ENCODE measurements around the gene CD248. TPM values are rescaled to one million over a fixed set of nuclear protein-coding genes. Genes with fewer than 3 reads are reported as not detected.

The CD248 gene
- total and polyA plus RNA-seq, 2 experiments from 2014 or later: 2.4 to 3.8 TPM

DNA sequence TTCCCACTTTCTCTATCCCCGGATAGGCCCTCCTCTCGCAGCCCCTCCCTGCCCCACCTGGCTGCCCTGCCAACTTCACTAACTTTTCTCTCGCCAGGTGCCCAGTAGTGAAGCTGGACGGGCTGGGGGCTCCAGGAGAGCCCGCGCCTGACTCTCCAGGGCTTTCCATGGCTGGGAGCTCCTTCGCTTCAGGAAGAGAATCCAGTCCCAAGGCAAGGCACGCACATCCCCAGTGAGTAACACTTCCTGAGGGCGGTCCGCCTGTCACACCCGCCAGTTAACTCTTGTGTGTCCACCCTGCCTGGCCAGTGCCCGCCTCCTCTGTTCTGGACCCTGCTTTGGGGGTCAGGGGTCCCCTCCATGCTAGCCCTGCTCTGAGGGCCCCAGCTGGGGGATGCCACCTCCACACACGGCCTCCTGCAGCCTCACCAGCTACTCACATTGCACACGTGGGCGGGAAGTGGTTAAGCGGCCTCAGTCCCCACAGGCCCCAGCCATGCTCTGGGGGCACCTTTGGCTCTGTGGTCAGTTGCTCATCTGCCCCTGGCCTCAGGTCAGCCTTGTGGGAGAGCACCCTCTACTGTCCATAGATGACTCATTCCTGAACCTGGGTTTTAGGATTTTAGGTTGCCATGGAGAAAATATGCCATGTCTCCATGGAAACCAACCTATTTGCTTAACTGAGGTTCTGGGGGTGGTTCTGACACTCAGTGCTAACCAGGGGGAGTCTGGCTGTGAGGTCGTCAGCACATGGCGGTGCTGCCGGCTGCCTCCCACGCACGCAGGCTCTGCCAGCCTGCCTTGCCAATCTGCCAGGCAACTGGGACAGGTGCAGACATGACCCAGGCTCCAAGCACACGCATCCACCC is 19.6 kb upstream of the CD248 start, which contains the start of gene RIN1 (continued):
- TF ChIP-seq, protein P1, sequence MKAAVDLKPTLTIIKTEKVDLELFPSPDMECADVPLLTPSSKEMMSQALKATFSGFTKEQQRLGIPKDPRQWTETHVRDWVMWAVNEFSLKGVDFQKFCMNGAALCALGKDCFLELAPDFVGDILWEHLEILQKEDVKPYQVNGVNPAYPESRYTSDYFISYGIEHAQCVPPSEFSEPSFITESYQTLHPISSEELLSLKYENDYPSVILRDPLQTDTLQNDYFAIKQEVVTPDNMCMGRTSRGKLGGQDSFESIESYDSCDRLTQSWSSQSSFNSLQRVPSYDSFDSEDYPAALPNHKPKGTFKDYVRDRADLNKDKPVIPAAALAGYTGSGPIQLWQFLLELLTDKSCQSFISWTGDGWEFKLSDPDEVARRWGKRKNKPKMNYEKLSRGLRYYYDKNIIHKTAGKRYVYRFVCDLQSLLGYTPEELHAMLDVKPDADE (IDR thresholded peaks at IDR 0.05): no peak
- TF ChIP-seq EZH2 (IDR thresholded peaks at IDR 0.05; ENCODE audit: low read depth, unreplicated experiment) (no peak), POLR2AphosphoS5 (IDR thresholded peaks at IDR 0.05; ENCODE audit: low read depth) (peak; percentile 22; the same call in 1 of the 2 replicates), JUNB (IDR thresholded peaks at IDR 0.05; ENCODE audit: unreplicated experiment) (no peak), CREB1 (CRISPR knock-in tag; IDR thresholded peaks at IDR 0.05; ENCODE audit: low read depth) (no peak), STAT1 (IDR thresholded peaks at IDR 0.05; ENCODE audit: unreplicated experiment) (no peak), ZNF114 (CRISPR knock-in tag; IDR thresholded peaks at IDR 0.05) (no peak), EZH2phosphoT487 (IDR thresholded peaks at IDR 0.05; ENCODE audit: unreplicated experiment) (no peak), NANOG (IDR thresholded peaks at IDR 0.05; ENCODE audit: borderline replicate concordance) (no peak), ZNF331 (CRISPR knock-in tag; IDR thresholded peaks at IDR 0.05; ENCODE audit: low read depth) (no peak)
- TF ChIP-seq, protein P2, sequence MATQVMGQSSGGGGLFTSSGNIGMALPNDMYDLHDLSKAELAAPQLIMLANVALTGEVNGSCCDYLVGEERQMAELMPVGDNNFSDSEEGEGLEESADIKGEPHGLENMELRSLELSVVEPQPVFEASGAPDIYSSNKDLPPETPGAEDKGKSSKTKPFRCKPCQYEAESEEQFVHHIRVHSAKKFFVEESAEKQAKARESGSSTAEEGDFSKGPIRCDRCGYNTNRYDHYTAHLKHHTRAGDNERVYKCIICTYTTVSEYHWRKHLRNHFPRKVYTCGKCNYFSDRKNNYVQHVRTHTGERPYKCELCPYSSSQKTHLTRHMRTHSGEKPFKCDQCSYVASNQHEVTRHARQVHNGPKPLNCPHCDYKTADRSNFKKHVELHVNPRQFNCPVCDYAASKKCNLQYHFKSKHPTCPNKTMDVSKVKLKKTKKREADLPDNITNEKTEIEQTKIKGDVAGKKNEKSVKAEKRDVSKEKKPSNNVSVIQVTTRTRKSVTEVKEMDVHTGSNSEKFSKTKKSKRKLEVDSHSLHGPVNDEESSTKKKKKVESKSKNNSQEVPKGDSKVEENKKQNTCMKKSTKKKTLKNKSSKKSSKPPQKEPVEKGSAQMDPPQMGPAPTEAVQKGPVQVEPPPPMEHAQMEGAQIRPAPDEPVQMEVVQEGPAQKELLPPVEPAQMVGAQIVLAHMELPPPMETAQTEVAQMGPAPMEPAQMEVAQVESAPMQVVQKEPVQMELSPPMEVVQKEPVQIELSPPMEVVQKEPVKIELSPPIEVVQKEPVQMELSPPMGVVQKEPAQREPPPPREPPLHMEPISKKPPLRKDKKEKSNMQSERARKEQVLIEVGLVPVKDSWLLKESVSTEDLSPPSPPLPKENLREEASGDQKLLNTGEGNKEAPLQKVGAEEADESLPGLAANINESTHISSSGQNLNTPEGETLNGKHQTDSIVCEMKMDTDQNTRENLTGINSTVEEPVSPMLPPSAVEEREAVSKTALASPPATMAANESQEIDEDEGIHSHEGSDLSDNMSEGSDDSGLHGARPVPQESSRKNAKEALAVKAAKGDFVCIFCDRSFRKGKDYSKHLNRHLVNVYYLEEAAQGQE (IDR thresholded peaks at IDR 0.05; ENCODE audit: unreplicated experiment): no peak
- TF ChIP-seq, protein P3, sequence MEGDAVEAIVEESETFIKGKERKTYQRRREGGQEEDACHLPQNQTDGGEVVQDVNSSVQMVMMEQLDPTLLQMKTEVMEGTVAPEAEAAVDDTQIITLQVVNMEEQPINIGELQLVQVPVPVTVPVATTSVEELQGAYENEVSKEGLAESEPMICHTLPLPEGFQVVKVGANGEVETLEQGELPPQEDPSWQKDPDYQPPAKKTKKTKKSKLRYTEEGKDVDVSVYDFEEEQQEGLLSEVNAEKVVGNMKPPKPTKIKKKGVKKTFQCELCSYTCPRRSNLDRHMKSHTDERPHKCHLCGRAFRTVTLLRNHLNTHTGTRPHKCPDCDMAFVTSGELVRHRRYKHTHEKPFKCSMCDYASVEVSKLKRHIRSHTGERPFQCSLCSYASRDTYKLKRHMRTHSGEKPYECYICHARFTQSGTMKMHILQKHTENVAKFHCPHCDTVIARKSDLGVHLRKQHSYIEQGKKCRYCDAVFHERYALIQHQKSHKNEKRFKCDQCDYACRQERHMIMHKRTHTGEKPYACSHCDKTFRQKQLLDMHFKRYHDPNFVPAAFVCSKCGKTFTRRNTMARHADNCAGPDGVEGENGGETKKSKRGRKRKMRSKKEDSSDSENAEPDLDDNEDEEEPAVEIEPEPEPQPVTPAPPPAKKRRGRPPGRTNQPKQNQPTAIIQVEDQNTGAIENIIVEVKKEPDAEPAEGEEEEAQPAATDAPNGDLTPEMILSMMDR (conservative IDR thresholded peaks at IDR 0.05; ENCODE audit: low read depth in 2 of 2): peak; percentile 62 to 87
